ENCODE data around the gene KCNH8.

Gene KCNH8

GRCh38 chr3:19527746-19528145 lies 379.4 kb downstream of the KCNH8 start:
- TF ChIP-seq ARNTL (CRISPR knock-in tag; IDR thresholded peaks at IDR 0.05; ENCODE audit: borderline replicate concordance, low read depth): no peak
- TF ChIP-seq POU6F1 (CRISPR knock-in tag; IDR thresholded peaks at IDR 0.05; ENCODE audit: borderline replicate concordance, low read depth): no peak
- no peak for TF ChIP-seq PATZ1 (CRISPR knock-in tag; IDR thresholded peaks at IDR 0.05; ENCODE audit: borderline replicate concordance)
- no peak for TF ChIP-seq ZC3H10 (CRISPR knock-in tag; IDR thresholded peaks at IDR 0.05)
- TF ChIP-seq ZFP30 (CRISPR knock-in tag; IDR thresholded peaks at IDR 0.05): no peak
- no peak for TF ChIP-seq GLIS3 (CRISPR knock-in tag; IDR thresholded peaks at IDR 0.05)
- TF ChIP-seq CSRNP3 (CRISPR knock-in tag; IDR thresholded peaks at IDR 0.05): no peak
- TF ChIP-seq SNAI2 (CRISPR knock-in tag; IDR thresholded peaks at IDR 0.05): no peak
- no peak for TF ChIP-seq TSHZ2 (CRISPR knock-in tag; IDR thresholded peaks at IDR 0.05)
- TF ChIP-seq ZNF70 (CRISPR knock-in tag; IDR thresholded peaks at IDR 0.05): no peak
- TF ChIP-seq ZFP3 (CRISPR knock-in tag; IDR thresholded peaks at IDR 0.05): no peak
- no peak for TF ChIP-seq BACH2 (CRISPR knock-in tag; IDR thresholded peaks at IDR 0.05; ENCODE audit: borderline replicate concordance)
- no peak for TF ChIP-seq PPARA (CRISPR knock-in tag; IDR thresholded peaks at IDR 0.05; ENCODE audit: borderline replicate concordance)
- no peak for TF ChIP-seq OSR1 (CRISPR knock-in tag; IDR thresholded peaks at IDR 0.05)
- TF ChIP-seq ISL1 (CRISPR knock-in tag; IDR thresholded peaks at IDR 0.05): no peak
- no peak for TF ChIP-seq ZNF565 (CRISPR knock-in tag; conservative IDR thresholded peaks at IDR 0.05; ENCODE audit: low read depth)
- no peak for ATAC-seq

- no peak for ATAC-seq
- TF ChIP-seq POU6F1 (CRISPR knock-in tag; IDR thresholded peaks at IDR 0.05; ENCODE audit: borderline replicate concordance, low read depth) (no peak), SNAI2 (CRISPR knock-in tag; IDR thresholded peaks at IDR 0.05) (no peak), TOX (CRISPR knock-in tag; IDR thresholded peaks at IDR 0.05; ENCODE audit: borderline replicate concordance) (no peak), PPARA (CRISPR knock-in tag; IDR thresholded peaks at IDR 0.05; ENCODE audit: borderline replicate concordance) (no peak), TSHZ2 (CRISPR knock-in tag; IDR thresholded peaks at IDR 0.05) (no peak), GLIS3 (CRISPR knock-in tag; IDR thresholded peaks at IDR 0.05) (no peak)
These were observed 383.1 kb downstream of the KCNH8 start for GRCh38 chr3:19531426-19531825.

All from SK-N-SH treated with all-trans-retinoic acid at 6 μM for 48 hours (cell line).